Fibroblast of lung (primary cell): Measurements from ENCODE around the gene SKIL. TPM values are rescaled to one million over a fixed set of nuclear protein-coding genes. Genes with fewer than 3 reads are reported as not detected.
"Not testable (repeated sequence)": the region's sequence is repeated elsewhere in the genome, so short reads cannot be mapped to it uniquely, and the experiment has no call there.

Source experiments
- DNase-seq, 2 donors: peaks; one replicate each; pipeline versions ENCODE4 v3.0.0 to v3.0.0-alpha.2; 2010; ENCODE audit warnings: low read depth in 2 of 2
- H2AFZ ChIP-seq: 2 replicates; pipeline ENCODE4 v1.5.1; 2012; ENCODE audit warnings: low read length, control low read depth, inconsistent platforms
- H3K27ac ChIP-seq: 2 replicates; pipeline ENCODE4 v1.5.1; 2011; ENCODE audit warnings: low read length, control low read depth; ENCODE audit not compliant: insufficient read depth
- H3K27me3 ChIP-seq: 2 replicates; pipeline ENCODE4 v1.5.1; 2011; ENCODE audit warnings: mild to moderate bottlenecking, low read length; ENCODE audit not compliant: control insufficient read depth, insufficient read depth
- H3K36me3 ChIP-seq: 2 replicates; pipeline ENCODE4 v1.5.1; 2011; ENCODE audit warnings: low read length; ENCODE audit not compliant: control insufficient read depth, insufficient read depth
- H3K4me1 ChIP-seq: 2 replicates; pipeline ENCODE4 v1.5.1; 2011; ENCODE audit warnings: low read length; ENCODE audit not compliant: control insufficient read depth, insufficient read depth; ENCODE audit errors: extremely low read depth
- H3K4me2 ChIP-seq: 2 replicates; pipeline ENCODE4 v1.5.1; 2011; ENCODE audit warnings: low read length, control low read depth; ENCODE audit not compliant: insufficient read depth; ENCODE audit errors: extremely low read depth
- H3K4me3 ChIP-seq, 4 experiments: fragments of 200-600 bp in 1 of 4; sonication (generic) in 1 of 4; replicated peaks in 1 of 4; 2 replicates each; pipeline ENCODE4 v1.5.1; 2011 to 2016; ENCODE audit warnings: low read length in 4 of 4, low read depth in 3 of 4, mild to moderate bottlenecking in 3 of 4, control low read depth in 2 of 4, inconsistent platforms in 1 of 4, mixed read lengths in 1 of 4; ENCODE audit not compliant: insufficient read depth in 1 of 4; ENCODE audit errors: control extremely low read depth in 1 of 4
- H3K79me2 ChIP-seq: 2 replicates; pipeline ENCODE4 v1.5.1; 2012; ENCODE audit warnings: mild to moderate bottlenecking, low read length, inconsistent platforms; ENCODE audit not compliant: control insufficient read depth, insufficient read depth
- H3K9ac ChIP-seq: 2 replicates; pipeline ENCODE4 v1.5.1; 2011; ENCODE audit warnings: mild to moderate bottlenecking, low read length, control low read depth; ENCODE audit not compliant: insufficient read depth
- H3K9me3 ChIP-seq: 2 replicates; pipeline ENCODE4 v1.5.1; 2012; ENCODE audit warnings: low read depth, low read length; ENCODE audit not compliant: control insufficient read depth, insufficient read depth
- H4K20me1 ChIP-seq: 2 replicates; pipeline ENCODE4 v1.5.1; 2011; ENCODE audit warnings: low read length; ENCODE audit not compliant: control insufficient read depth, insufficient read depth; ENCODE audit errors: extremely low read depth
- EZH2 ChIP-seq: IDR thresholded peaks from 2 replicates; pipeline ENCODE4 v1.5.1; 2012; ENCODE audit warnings: low read length, control low read depth, mild to moderate bottlenecking; ENCODE audit errors: missing control alignments
- polyA plus RNA-seq, 2 donors: library from polyadenylated mRNA; depleted of rRNA in 1 of 2; stranded (reverse) in 1 of 2; unstranded in 1 of 2; fragments of >200 nt; gene quantifications; 2 replicates each; pipeline ENCODE4 v1.2.1, GENCODE V29; 2011 to 2012; ENCODE audit warnings: missing spikeins in 1 of 2
- total RNA-seq: library from RNA; depleted of rRNA; stranded (reverse); fragments of >200 nt; gene quantifications from 2 replicates; pipeline ENCODE4 v1.2.1, GENCODE V29; 2014
- TF ChIP-seq, protein P1 (sequence below), 2 donors: IDR thresholded peaks in 1 of 2; conservative IDR thresholded peaks in 1 of 2; 1 replicate in 1 of 2; 2 replicates in 1 of 2; pipeline ENCODE4 v1.5.1; 2011 to 2012; ENCODE audit warnings: low read length in 2 of 2, control low read depth in 1 of 2, inconsistent platforms in 1 of 2, low read depth in 1 of 2, mild to moderate bottlenecking in 1 of 2

The SKIL gene
- total and polyA plus RNA-seq, 2 donors (not counting 1 experiment from before 2014, with no cell fraction given) = 15.3 to 33.4 TPM

DNA sequence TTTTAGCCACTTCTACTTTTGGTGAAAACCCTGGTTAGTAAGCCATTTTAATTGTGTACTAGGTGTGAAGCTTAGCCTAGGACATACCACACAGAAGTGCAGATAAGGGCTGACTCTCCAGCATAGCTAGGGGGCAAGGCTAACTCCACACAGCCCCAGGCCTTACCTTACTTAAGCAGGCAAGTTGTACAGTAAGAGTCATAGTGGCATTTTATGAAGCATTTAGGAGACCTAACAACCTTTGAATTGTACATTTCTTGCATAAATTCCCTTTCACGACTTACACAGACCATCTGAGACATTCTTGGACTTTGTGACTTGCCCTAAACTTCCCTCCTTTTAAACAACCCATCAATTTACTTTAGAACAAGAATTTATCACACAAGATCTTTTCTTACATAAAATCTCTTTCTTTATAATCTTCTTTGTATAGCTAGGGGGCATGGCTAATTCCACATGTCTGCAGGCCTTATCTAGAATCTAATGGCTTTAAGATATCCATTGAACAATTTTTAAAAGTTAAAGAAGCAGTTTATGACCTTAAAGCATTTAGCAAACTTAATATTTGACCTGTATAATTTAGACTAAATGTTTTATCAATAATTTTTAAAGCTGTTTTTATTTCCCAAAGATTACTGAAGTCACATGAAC lies 18.7 kb upstream of the SKIL start:
- Histone ChIP-seq H3K9me3 (no peaks in the 10 kb centered on the region), H4K20me1 (no peaks in the 10 kb centered on the region), H3K27me3 (no peaks in the 10 kb centered on the region), H3K27ac (no peak overlapping the region), H2AFZ (no peak overlapping the region), H3K9ac (no peak overlapping the region), H3K4me1 (no peaks in the 10 kb centered on the region), H3K4me2 (no peak overlapping the region), H3K79me2 (no peaks in the 10 kb centered on the region), H3K36me3 (no peaks in the 10 kb centered on the region), H3K4me3 (no peak overlapping the region)
- TF ChIP-seq, protein P1, sequence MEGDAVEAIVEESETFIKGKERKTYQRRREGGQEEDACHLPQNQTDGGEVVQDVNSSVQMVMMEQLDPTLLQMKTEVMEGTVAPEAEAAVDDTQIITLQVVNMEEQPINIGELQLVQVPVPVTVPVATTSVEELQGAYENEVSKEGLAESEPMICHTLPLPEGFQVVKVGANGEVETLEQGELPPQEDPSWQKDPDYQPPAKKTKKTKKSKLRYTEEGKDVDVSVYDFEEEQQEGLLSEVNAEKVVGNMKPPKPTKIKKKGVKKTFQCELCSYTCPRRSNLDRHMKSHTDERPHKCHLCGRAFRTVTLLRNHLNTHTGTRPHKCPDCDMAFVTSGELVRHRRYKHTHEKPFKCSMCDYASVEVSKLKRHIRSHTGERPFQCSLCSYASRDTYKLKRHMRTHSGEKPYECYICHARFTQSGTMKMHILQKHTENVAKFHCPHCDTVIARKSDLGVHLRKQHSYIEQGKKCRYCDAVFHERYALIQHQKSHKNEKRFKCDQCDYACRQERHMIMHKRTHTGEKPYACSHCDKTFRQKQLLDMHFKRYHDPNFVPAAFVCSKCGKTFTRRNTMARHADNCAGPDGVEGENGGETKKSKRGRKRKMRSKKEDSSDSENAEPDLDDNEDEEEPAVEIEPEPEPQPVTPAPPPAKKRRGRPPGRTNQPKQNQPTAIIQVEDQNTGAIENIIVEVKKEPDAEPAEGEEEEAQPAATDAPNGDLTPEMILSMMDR (conservative IDR thresholded peaks at IDR 0.05 in 1 of 2, IDR thresholded peaks at IDR 0.05 in 1 of 2; ENCODE audit: low read depth in 1 of 2, low read length in 2 of 2) = no peak
- TF ChIP-seq EZH2 = no peak
- DNase-seq = no peak

DNA sequence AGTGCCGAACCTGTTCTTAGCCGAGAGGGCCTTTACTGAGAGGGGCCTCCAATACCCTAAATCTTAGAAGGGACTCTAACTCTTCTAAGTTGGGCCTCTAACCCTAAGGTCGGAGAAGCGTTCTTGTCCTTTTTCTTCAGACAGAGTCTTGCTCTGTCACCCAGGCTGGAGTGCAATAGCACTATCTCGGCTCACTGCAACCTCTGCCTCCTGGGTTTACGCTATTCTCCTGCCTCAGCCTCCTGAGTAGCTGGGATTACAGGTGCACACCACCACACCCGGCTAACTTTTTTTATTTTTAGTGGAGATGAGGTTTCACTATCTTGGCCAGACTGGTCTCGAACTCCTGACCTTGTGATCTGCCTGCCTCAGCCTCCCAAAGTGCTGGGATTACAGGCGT lies 15.2 kb upstream of the SKIL start:
- not testable (repeated sequence) for DNase-seq, H3K4me3 ChIP-seq, H3K36me3 ChIP-seq, H4K20me1 ChIP-seq, H3K4me1 ChIP-seq, H3K79me2 ChIP-seq, H3K27me3 ChIP-seq, H2AFZ ChIP-seq, H3K9ac ChIP-seq, H3K27ac ChIP-seq, H3K9me3 ChIP-seq, H3K4me2 ChIP-seq

DNA sequence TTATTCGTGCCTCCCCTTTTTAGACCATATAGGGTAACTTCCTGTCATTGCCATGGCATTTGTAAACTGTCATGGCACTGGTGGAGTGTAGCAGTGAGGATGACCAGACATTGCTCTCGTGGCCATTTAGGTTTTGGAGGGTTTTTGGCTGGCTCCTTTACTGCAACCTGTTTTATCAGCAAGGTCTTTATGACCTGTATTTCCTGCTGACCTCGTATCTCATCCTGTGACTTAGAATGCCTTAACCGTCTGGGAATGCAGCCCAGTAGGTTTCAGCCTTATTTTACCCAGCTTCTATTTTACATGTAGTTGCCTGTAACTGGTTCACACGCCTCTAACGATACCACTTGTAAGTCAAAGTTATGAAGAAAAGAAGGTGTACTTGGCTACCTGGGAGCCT lies 13.7 kb upstream of the SKIL start:
- DNase-seq = peak in 1 of 2 donors; percentile 27
- H3K9ac ChIP-seq, H2AFZ ChIP-seq: not testable (repeated sequence)

DNA sequence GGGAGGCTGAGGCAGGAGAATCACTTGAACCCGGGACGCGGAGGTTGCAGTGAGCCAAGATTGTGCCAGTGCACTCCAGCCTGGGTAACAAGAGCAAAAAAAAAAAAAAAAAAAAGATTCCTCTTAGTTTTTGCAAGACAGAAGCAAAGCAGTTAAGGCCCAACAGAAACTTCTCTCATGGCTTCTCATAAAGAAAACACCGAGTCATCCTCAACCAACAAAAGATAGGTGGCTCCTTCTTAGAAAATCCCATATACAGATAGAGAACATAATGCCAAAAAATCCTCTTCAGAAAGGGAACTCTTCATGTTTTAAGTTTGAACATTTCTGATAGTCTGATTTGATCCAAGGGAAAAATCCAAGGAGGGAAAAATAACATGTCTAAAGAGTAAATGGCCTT lies 12.5 kb upstream of the SKIL start:
- no peaks in the 10 kb centered on the region for H3K27me3 ChIP-seq
- TF ChIP-seq, protein P1 (conservative IDR thresholded peaks at IDR 0.05 in 1 of 2, IDR thresholded peaks at IDR 0.05 in 1 of 2; ENCODE audit: low read depth in 1 of 2, low read length in 2 of 2) = no peak
- TF ChIP-seq EZH2 = no peak
- DNase-seq = peak in 1 of 2 donors; percentile 29

More for the DNA sequence above, 13.7 kb upstream of the SKIL start:
- not testable (repeated sequence) for H3K9me3 ChIP-seq, H3K36me3 ChIP-seq, H3K4me2 ChIP-seq, H3K4me3 ChIP-seq, H3K4me1 ChIP-seq, H3K79me2 ChIP-seq, H4K20me1 ChIP-seq, H3K27me3 ChIP-seq, H3K27ac ChIP-seq

More for the DNA sequence above, 12.5 kb upstream of the SKIL start:
- Histone ChIP-seq H3K36me3 (no peaks in the 10 kb centered on the region), H3K4me2 (no peak overlapping the region), H3K9ac (no peak overlapping the region), H3K9me3 (no peaks in the 10 kb centered on the region), H3K79me2 (no peaks in the 10 kb centered on the region), H4K20me1 (no peaks in the 10 kb centered on the region), H3K4me1 (no peaks in the 10 kb centered on the region), H2AFZ (no peak overlapping the region), H3K27ac (no peak overlapping the region), H3K4me3 (no peak overlapping the region)
